DND-41 (cell line): ENCODE results near the gene BBLN.

Experiments used
- ATAC-seq: fragments of 200-7000 bp; cut with Tn5 transposase; 3 replicates; pipeline ENCODE4 v1.9.1; 2021; ENCODE audit warnings: low read depth; ENCODE audit not compliant: insufficient read depth
- DNase-seq: peaks from one replicate; pipeline ENCODE4 v3.0.0-alpha.2; 2020
- H2AFZ ChIP-seq: 2 replicates; pipeline ENCODE4 v1.6.0; 2012; ENCODE audit warnings: low read depth, low read length
- H3K27ac ChIP-seq: 2 replicates; pipeline ENCODE4 v1.5.1; 2012; ENCODE audit warnings: low read length, inconsistent platforms
- H3K27me3 ChIP-seq: fragments of 200-600 bp; sonication (generic); 2 replicates; pipeline ENCODE4 v1.6.0; 2012; ENCODE audit warnings: low read length, mild to moderate bottlenecking, inconsistent platforms; ENCODE audit not compliant: insufficient read depth, poor library complexity
- H3K36me3 ChIP-seq: 2 replicates; pipeline ENCODE4 v1.5.1; 2012; ENCODE audit warnings: low read length, inconsistent platforms; ENCODE audit not compliant: insufficient read depth
- H3K4me1 ChIP-seq: 2 replicates; pipeline ENCODE4 v1.5.1; 2012; ENCODE audit warnings: mild to moderate bottlenecking, low read length; ENCODE audit not compliant: insufficient read depth
- H3K4me2 ChIP-seq: 2 replicates; pipeline ENCODE4 v1.6.0; 2012; ENCODE audit warnings: mild to moderate bottlenecking, moderate library complexity, low read length, inconsistent platforms; ENCODE audit not compliant: insufficient read depth
- H3K4me3 ChIP-seq, 2 experiments: fragments of 200-600 bp in 1 of 2; shearing (Covaris generic) in 1 of 2; 2 replicates each; pipeline ENCODE4 v1.5.1; 2012 to 2016; ENCODE audit warnings: inconsistent platforms in 2 of 2, low read length in 2 of 2, mild to moderate bottlenecking in 2 of 2, low read depth in 1 of 2, moderate library complexity in 1 of 2
- H3K79me2 ChIP-seq: 2 replicates; pipeline ENCODE4 v1.6.0; 2012; ENCODE audit warnings: low read length, inconsistent platforms; ENCODE audit not compliant: insufficient read depth
- H3K9ac ChIP-seq: 2 replicates; pipeline ENCODE4 v1.6.0; 2012; ENCODE audit warnings: low read depth, mild to moderate bottlenecking, inconsistent platforms, low read length, moderate library complexity
- H3K9me3 ChIP-seq: 2 replicates; pipeline ENCODE4 v1.5.1; 2012; ENCODE audit warnings: low read length, moderate library complexity, mild to moderate bottlenecking, inconsistent platforms; ENCODE audit not compliant: insufficient read depth, severe bottlenecking
- H4K20me1 ChIP-seq: 2 replicates; pipeline ENCODE4 v1.6.0; 2012; ENCODE audit warnings: low read length; ENCODE audit not compliant: insufficient read depth
- CTCF ChIP-seq: IDR thresholded peaks from 2 replicates; pipeline ENCODE4 v1.5.1; 2012; ENCODE audit warnings: borderline replicate concordance, low read length, moderate library complexity, mild to moderate bottlenecking; ENCODE audit not compliant: poor library complexity, severe bottlenecking; ENCODE audit errors: extremely low read depth
- EZH2 ChIP-seq: IDR thresholded peaks from 3 replicates; pipeline ENCODE4 v1.6.1; 2012; ENCODE audit warnings: borderline replicate concordance, low read depth, mild to moderate bottlenecking, moderate library complexity, low read length, inconsistent platforms; ENCODE audit not compliant: severe bottlenecking

The BBLN gene

GRCh38 chr9:128149001-128149701 is 10.9 kb upstream of the BBLN start, which contains the start of gene LCN2:
TSS of gene LCN2 (plus strand) at chr9:128149453. CDS start at chr9:128149526, 73 bp downstream.
- TF ChIP-seq CTCF (no peak), EZH2 (no peak)
- ATAC-seq: no peak

GRCh38 chr9:128149951-128150593 is 10.0 kb upstream of the BBLN start:
- Histone ChIP-seq H4K20me1 (no peaks in the 10 kb centered on the region), H3K4me1 (no peaks in the 10 kb centered on the region), H3K9ac (no peak overlapping the region), H3K27me3 (no peaks in the 10 kb centered on the region), H3K4me2 (no peak overlapping the region), H3K36me3 (no peaks in the 10 kb centered on the region), H3K27ac (no peak overlapping the region), H3K4me3 (no peak overlapping the region), H2AFZ (no peak overlapping the region), H3K9me3 (no peaks in the 10 kb centered on the region), H3K79me2 (no peaks in the 10 kb centered on the region)
- TF ChIP-seq EZH2 (no peak), CTCF (no peak)
- DNase-seq (no peak), ATAC-seq (no peak)

More at GRCh38 chr9:128149001-128149701, 10.9 kb upstream of the BBLN start, which contains the start of gene LCN2:
- H4K20me1 ChIP-seq: no peaks in the 10 kb centered on the region
- no peaks in the 10 kb centered on the region for H3K4me1 ChIP-seq
- H3K4me2 ChIP-seq: no peak within 1 kb of the TSS
- no peak within 1 kb of the TSS for H2AFZ ChIP-seq
- no peaks in the 10 kb centered on the region for H3K36me3 ChIP-seq
- H3K79me2 ChIP-seq: no peaks in the 10 kb centered on the region
- DNase-seq: no peak
- no peaks in the 10 kb centered on the region for H3K27me3 ChIP-seq
- no peak within 1 kb of the TSS for H3K9ac ChIP-seq
- H3K9me3 ChIP-seq: no peaks in the 10 kb centered on the region
- no peak within 1 kb of the TSS for H3K27ac ChIP-seq
- no peak within 1 kb of the TSS for H3K4me3 ChIP-seq

- Histone ChIP-seq H3K4me3 (no peak overlapping the region), H3K9ac (no peak overlapping the region), H3K79me2 (no peaks in the 10 kb centered on the region), H3K27ac (no peak overlapping the region), H3K36me3 (no peaks in the 10 kb centered on the region), H3K27me3 (no peaks in the 10 kb centered on the region), H4K20me1 (no peaks in the 10 kb centered on the region), H3K4me1 (no peaks in the 10 kb centered on the region), H2AFZ (no peak overlapping the region), H3K9me3 (no peaks in the 10 kb centered on the region), H3K4me2 (no peak overlapping the region)
- TF ChIP-seq EZH2 (no peak), CTCF (peak; percentile 40)
- DNase-seq (no peak), ATAC-seq (peak; percentile 58; the same call in 1 of the 3 replicates)
These were observed 9.3 kb upstream of the BBLN start for GRCh38 chr9:128150594-128151308.
